Adrenal gland (tissue), 5 donors: ENCODE results near the gene IQSEC3.

Experiments used
- CTCF ChIP-seq, 6 experiments: fragments of 450-650 bp in 4 of 6; fragments of 200-600 bp in 2 of 6; sonication (generic) in 1 of 6; IDR thresholded peaks; 1 replicate in 5 of 6; 2 replicates in 1 of 6; pipeline versions ENCODE4 v1.5.1 to v1.8.0; 2016 to 2021; ENCODE audit warnings: antibody characterized with exemption in 6 of 6, mild to moderate bottlenecking in 2 of 6, moderate library complexity in 1 of 6
- POLR2A ChIP-seq, 2 donors: fragments of 450-650 bp; IDR thresholded peaks; one replicate each; pipeline ENCODE4 v1.6.1; 2017; ENCODE audit warnings: antibody characterized with exemption in 2 of 2, mild to moderate bottlenecking in 2 of 2, moderate library complexity in 1 of 2
- donor health status: DM: no; HTN: no; CAD: no.

- TF ChIP-seq CTCF (IDR thresholded peaks at IDR 0.05) (no peak), POLR2A (IDR thresholded peaks at IDR 0.05) (no peak)
Measured at GRCh38 chr12:80681-81190, 14.2 kb downstream of the IQSEC3 start.
